GM10248 (cell line): ENCODE measurements around the gene AGPAT4.

ENCODE experiments used
- CTCF ChIA-PET: fragments of 300-600 bp; sonication (Branson Sonifier 250); formaldehyde crosslinking; extraction: SDS; loops from one replicate; lab custom pipeline; 2021; ENCODE audit warnings: antibody characterized with exemption; lab: Yijun Ruan, JAX
- POLR2A ChIA-PET: fragments of 350-650 bp; sonication (Branson Sonifier 250); formaldehyde crosslinking; extraction: SDS; loops from one replicate; lab custom pipeline; 2020; ENCODE audit warnings: antibody characterized with exemption; lab: Yijun Ruan, JAX
- DNase-seq: peaks from one replicate; pipeline ENCODE4 v3.0.0; 2012; ENCODE audit errors: extremely low spot score
- TF ChIP-seq, protein P1 (sequence below): IDR thresholded peaks from 2 replicates; pipeline ENCODE4 v1.5.1; 2012; ENCODE audit warnings: mild to moderate bottlenecking, low read depth; ENCODE audit errors: extremely low read depth, missing control alignments, control extremely low read depth

AGPAT4 gene

DNA sequence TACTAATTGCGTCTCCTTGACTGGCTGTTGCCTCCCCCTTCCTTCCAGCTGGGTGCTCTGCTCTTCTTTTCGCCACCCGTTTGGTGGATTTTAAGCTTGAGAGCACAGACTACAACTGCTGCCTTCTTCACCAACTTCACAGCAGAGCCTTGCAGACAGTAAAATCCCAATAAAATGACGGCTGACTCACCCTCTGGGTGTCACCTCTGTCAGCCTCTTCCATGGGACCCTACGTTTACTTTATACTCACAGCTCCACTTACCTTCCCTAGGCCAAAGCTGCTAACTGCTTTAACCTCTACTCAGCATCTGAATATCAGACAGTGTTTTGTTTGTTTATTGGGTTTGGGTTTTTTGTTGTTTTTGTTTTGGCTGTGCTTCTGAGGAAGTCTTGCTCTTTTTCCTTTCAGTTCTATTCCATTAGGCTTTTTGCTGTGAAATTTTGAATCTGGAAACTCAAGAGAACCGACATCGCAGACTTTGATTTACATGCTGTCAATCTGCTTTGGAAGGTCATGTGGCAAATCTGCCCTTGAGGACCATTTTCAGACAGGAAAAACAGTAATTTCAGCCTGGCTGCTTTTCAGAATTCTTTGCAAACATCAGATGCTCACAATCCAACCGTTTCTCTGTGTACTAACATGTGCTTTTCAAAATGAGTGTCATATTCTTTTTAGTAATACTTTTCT lies 2.4 kb downstream of the AGPAT4 start:
- ChIA-PET POLR2A (interaction anchor here (1.1 kb wide), 1 partner anchor 10 kb away, joined by 3 read pairs; no protein-coding TSS in a partner anchor), CTCF (interaction anchor here (1.8 kb wide), 1 partner anchor 100 kb away, joined by 4 read pairs; no protein-coding TSS in a partner anchor)
- TF ChIP-seq, protein P1, sequence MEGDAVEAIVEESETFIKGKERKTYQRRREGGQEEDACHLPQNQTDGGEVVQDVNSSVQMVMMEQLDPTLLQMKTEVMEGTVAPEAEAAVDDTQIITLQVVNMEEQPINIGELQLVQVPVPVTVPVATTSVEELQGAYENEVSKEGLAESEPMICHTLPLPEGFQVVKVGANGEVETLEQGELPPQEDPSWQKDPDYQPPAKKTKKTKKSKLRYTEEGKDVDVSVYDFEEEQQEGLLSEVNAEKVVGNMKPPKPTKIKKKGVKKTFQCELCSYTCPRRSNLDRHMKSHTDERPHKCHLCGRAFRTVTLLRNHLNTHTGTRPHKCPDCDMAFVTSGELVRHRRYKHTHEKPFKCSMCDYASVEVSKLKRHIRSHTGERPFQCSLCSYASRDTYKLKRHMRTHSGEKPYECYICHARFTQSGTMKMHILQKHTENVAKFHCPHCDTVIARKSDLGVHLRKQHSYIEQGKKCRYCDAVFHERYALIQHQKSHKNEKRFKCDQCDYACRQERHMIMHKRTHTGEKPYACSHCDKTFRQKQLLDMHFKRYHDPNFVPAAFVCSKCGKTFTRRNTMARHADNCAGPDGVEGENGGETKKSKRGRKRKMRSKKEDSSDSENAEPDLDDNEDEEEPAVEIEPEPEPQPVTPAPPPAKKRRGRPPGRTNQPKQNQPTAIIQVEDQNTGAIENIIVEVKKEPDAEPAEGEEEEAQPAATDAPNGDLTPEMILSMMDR, result no peak
- DNase-seq, result no peak

DNA sequence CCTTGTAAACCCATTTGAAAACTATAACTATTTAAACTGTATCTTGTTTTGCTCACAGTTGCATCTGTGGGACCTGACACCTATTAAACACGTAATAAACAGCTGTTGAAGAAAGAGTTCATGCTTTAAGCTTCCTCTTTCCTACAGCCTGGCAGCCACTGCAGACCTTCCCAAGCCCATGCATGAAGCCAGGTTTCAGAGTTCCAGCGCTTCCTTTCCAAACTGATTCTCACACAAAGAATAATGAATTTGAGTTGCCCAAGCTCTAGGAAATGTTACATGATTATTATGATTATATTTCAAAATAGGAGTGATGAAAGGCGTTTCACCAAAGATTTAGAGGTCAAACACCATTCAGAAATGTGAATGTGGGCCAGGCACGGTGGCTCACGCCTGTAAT lies 3.7 kb downstream of the AGPAT4 start:
- no peak for DNase-seq
- ChIA-PET POLR2A (no interaction called here), CTCF (interaction anchor here (1.8 kb wide), 1 partner anchor 101 kb away, joined by 4 read pairs; no protein-coding TSS in a partner anchor)
- TF ChIP-seq, protein P1, result no peak

DNA sequence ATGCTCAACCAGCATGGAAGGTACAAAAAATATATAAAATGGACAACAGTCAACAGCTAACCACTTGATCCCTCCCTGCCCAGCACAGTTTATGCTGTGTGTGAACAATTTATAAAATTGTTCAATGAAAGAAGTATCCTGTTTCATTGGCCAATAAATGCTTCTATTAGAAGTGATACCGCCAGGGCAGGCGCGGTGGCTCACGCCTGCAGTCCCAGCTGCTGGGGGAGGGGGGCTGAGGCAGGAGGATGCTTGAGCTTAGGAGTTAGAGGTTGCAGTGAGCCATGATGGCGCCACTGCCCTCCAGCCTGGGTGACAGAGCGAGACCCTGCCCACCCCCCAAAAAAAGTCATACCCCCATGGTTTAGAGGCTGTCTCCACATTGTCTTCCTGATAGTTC lies 4.6 kb downstream of the AGPAT4 start:
- TF ChIP-seq, protein P1, result no peak
- no peak for DNase-seq
- ChIA-PET CTCF (interaction anchor here (1.5 kb wide), 1 partner anchor 105 kb away, joined by 3 read pairs; no protein-coding TSS in a partner anchor), POLR2A (no interaction called here)

DNA sequence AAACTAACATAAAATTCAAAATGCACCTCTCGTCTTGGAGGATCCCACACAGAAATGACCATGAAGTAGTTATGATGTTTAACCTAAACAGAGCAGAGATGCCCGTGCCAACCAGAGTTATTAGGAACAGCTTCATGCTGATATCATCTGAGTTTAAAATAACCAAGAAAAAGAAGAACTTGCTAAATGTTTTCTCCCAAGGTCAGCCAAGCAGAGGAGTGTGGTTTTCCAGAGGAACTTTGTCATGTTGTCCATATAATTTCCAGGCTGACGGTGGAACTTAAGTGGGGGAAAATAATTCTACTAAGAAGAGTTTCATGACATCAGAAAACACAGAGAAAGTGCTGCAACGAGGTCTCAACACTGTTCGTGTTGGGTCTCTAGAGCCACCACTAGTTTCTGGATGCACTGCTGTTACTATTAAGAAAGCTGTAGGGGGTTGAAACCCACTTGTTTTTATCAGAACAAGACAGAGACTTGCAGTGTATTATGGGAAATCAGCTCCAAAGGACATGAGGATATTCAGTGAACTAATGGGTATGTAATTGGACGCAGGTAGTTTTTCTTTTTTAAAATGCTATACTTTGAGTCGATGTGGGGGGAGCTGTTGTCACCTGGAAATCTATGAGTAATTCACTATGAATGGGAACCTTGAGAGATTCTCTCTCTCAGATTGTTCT lies 5.2 kb downstream of the AGPAT4 start:
- ChIA-PET CTCF (interaction anchor here (1.5 kb wide), 2 partner anchors 29 to 106 kb away, joined by 3 to 4 read pairs; no protein-coding TSS in a partner anchor), POLR2A (no interaction called here)
- TF ChIP-seq, protein P1, result no peak
- no peak for DNase-seq

DNA sequence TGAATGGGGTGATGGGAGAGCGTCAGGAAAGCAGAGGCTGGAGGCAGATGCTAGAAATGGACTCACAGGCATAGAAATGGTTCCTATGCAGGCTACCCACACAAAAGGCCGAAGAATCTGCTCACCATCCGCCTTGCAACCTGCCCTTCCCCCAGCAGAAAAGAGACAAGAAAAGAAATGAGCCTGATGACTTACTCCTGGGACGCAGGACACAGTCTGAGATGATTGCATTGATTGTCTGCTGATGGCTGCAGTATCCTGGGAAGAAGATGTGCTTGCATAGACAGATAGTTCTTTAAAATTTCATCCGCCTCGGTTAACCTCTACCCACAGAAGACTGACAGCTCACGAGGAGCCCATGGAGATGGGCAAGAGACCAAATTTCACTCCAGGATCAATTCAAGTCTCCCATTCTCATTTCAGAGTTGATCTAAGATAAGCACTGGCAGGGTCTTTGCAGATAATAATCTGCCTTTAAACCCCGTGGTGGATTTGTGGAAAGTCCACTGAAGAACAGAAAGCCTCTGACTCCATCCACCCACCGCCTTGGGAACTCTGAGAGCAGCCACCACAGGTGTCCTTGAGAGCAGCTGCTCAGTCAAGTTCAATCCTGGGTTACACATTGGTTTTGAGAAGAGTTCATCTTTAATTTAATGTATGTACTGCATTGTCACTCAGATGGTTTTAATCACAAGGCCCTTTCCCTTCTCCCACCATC lies 7.2 kb downstream of the AGPAT4 start:
- ChIA-PET POLR2A (no interaction called here), CTCF (interaction anchor here (1.5 kb wide), 1 partner anchor 27 kb away, joined by 4 read pairs; no protein-coding TSS in a partner anchor)
- no peak for DNase-seq
- TF ChIP-seq, protein P1, result no peak

DNA sequence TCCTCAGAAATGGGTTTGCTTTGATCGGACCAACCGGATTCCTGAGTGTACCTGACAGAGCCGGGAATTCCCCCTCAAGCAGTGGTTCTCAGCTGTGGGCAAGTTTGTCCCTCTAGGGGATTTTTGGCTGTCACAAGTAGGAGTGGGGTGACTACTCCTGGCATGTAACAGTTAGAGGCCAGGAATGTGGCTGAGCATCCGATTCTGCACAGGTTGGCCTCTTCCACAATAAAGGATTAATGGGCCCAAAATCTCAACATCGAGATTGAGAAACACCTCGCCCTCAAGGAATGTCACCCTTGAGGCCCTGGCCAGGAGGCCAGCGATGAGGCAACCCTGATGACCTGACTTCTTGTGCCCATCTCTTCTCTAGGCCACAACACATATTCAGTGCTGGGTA lies 7.9 kb downstream of the AGPAT4 start:
- POLR2A ChIA-PET, result no interaction called here
- CTCF ChIA-PET, result no interaction called here
- peak; percentile 31 for DNase-seq
- TF ChIP-seq, protein P1, result no peak
